GM18508 (cell line): ENCODE data around the gene MYPOP.

Experiments used
- ATAC-seq: cut with Tn5 transposase; IDR thresholded peaks from one replicate; pipeline ENCODE4 v1.9.1; 2021; ENCODE audit warnings: moderate number of reproducible peaks; ENCODE audit not compliant: insufficient read depth, unreplicated experiment

Gene MYPOP

GRCh38 chr19:45901912-45902650 lies at the start of gene MYPOP:
Gene MYPOP, minus strand, starts transcription at chr19:45902613. Its CDS starts 840 bp downstream, at chr19:45901773.
- no peak for ATAC-seq

GRCh38 chr19:45947926-45948325 lies 45.5 kb upstream of the MYPOP start:
- no peak for ATAC-seq

GRCh38 chr19:45940515-45940805 lies 38.0 kb upstream of the MYPOP start:
- no peak for ATAC-seq

- no peak for ATAC-seq
Measured at GRCh38 chr19:45939792-45940514, 37.5 kb upstream of the MYPOP start.

- no peak for ATAC-seq
Measured at GRCh38 chr19:45938733-45939319, 36.4 kb upstream of the MYPOP start.

- no peak for ATAC-seq
Measured at GRCh38 chr19:45935267-45935666, 32.9 kb upstream of the MYPOP start.

- ATAC-seq, result no peak
Measured at GRCh38 chr19:45934551-45935230, 32.3 kb upstream of the MYPOP start.

GRCh38 chr19:45933759-45934158 lies 31.3 kb upstream of the MYPOP start:
- no peak for ATAC-seq

- no peak for ATAC-seq
Measured at GRCh38 chr19:45931055-45931454, 28.6 kb upstream of the MYPOP start.

GRCh38 chr19:45929247-45929646 lies 26.8 kb upstream of the MYPOP start:
- no peak for ATAC-seq

GRCh38 chr19:45927565-45928261 lies 25.3 kb upstream of the MYPOP start:
- ATAC-seq, result no peak

- no peak for ATAC-seq
Measured at GRCh38 chr19:45924891-45925447, 22.6 kb upstream of the MYPOP start.

GRCh38 chr19:45922281-45922680 lies 19.9 kb upstream of the MYPOP start:
- no peak for ATAC-seq

- ATAC-seq, result no peak
Measured at GRCh38 chr19:45920458-45920857, 18.0 kb upstream of the MYPOP start.

GRCh38 chr19:45919678-45920077 lies 17.3 kb upstream of the MYPOP start:
- no peak for ATAC-seq

GRCh38 chr19:45918721-45919120 lies 16.3 kb upstream of the MYPOP start:
- ATAC-seq, result no peak

- ATAC-seq, result no peak
Measured at GRCh38 chr19:45917421-45918091, 15.1 kb upstream of the MYPOP start.

GRCh38 chr19:45913874-45914830 lies 11.7 kb upstream of the MYPOP start, which contains the start of gene NANOS2:
Gene NANOS2, minus strand, starts transcription at chr19:45914778. Its CDS starts 85 bp downstream, at chr19:45914693.
- ATAC-seq, result no peak
